GM18907 (cell line): ENCODE data around the gene MBOAT2.
"Not testable (repeated sequence)": the region's sequence is repeated elsewhere in the genome, so short reads cannot be mapped to it uniquely, and the experiment has no call there.

Experiments
- ATAC-seq: cut with Tn5 transposase; IDR thresholded peaks from one replicate; pipeline ENCODE4 v1.9.1; 2021; ENCODE audit warnings: mild to moderate bottlenecking, moderate library complexity; ENCODE audit not compliant: unreplicated experiment

Gene MBOAT2

GRCh38 chr2:8902757-8903156 lies 100.7 kb downstream of the MBOAT2 start:
- ATAC-seq: not testable (repeated sequence)

DNA sequence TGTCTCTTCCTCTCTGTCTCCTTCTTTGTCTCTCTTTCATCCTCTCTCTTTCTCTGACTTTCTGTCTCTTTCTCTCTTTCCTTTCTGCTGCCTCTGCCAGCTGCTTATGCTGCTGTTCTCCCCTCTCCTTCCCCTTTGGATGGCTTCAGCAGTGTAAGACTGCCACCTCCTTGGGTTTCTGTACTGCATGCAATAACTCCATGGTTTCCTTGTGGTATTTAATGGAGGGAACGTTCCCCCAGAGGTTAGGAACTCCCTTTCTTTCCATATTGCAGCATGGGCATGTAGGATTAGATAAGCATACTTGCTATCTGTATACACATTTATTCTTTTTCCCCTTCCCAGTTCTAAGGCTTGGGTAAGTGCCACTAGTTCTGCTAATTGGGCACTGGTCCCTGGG lies 106.3 kb downstream of the MBOAT2 start:
- ATAC-seq: not testable (repeated sequence)

- not testable (repeated sequence) for ATAC-seq
These were observed 106.8 kb downstream of the MBOAT2 start for GRCh38 chr2:8896671-8897070.

DNA sequence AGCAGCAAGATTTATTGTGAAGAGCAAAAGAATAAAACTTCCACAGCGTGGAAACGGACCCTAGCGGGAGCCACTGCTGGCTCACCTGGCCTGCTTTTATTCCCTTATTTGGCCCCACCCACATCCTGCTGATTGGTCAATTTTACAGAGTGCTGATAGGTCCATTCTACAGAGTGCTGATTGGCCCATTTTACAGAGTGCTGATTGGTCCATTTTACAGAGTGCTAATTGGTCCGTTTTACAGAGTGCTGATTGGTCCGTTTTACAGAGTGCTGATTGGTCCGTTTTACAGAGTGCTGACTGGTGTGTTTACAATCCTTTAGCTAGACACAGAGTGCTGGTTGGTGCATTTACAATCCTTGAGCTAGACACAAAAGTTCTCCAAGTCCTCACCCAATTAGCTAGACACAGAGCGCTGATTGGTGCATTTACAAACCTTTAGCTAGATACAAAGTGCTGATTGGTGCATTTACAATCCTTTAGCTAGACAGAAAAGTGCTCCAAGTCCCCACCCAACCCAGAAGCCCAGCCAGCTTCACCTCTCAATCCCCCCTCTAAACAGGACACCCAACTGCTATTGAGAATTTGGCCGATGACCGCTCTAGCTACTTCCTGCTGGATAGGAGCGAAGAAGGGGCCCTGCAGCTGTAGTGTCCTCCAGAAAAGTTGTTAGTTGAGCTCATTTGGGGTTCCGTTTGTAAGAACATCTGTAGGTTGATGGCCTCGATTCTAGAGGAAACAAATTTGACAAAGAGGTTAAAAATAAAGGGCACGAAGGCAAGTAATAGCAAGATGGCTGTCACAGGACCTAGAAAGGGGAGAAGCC lies 108.2 kb downstream of the MBOAT2 start:
- not testable (repeated sequence) for ATAC-seq

GRCh38 chr2:8893978-8894820 lies 109.3 kb downstream of the MBOAT2 start:
- ATAC-seq: no peak

DNA sequence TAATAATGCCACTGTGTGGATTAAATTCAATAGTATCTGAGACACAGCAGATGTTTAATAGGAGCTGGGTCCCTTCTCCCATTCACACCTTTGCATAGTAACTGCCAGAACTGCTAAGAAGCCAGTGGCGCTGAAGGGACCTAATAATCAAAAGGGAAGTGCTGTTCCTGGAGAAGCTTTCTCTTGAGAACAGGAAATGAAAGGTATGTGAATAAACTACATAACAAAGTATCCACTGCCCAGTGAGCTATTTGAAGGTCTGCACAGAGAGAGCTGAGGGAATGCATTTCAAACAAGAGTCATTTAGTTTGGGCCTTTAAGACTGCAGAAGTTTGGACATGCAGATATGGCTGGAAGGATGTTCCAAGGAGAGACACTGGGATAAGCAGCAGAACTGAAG lies 110.0 kb downstream of the MBOAT2 start:
- no peak for ATAC-seq

DNA sequence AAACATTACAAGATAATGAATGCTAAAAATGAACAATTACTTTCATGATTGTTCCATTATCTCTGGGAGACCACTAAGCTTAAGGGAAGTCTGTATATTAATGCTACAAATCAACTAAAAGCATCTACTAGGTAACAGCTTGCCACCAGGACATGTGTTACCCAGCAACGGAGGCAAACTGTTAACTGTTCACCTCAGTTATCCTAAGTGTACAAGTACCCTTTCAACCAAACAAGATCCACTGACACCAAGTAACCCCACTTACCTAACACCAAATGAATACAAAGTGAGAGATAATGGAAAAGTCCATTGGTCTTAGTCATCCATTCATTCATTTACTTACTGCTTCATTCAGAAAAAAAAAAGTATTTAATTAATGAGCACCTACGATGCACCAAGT lies 111.4 kb downstream of the MBOAT2 start:
- ATAC-seq: no peak

- ATAC-seq: no peak
These were observed 113.5 kb downstream of the MBOAT2 start for GRCh38 chr2:8889978-8890377.

GRCh38 chr2:8888963-8889362 lies 114.5 kb downstream of the MBOAT2 start:
- no peak for ATAC-seq

DNA sequence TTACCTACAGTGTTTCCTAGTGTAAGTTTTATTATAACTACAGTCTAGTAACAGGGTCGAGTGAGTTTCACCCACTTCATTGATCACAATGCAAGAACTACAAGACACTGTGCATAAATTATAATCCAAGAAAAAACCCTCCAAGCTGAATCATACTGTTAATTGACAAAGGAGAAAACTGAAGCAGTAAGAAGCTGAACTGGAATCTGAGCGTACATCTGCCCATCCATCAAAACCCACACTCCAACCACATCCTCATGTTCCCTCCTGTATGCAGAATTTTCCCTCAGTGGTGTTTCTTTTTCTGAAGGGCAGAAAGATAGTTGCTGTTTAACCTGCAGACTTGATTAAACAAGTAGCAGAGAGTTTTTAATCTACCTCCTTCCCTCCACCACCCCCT lies 116.6 kb downstream of the MBOAT2 start:
- ATAC-seq: no peak

DNA sequence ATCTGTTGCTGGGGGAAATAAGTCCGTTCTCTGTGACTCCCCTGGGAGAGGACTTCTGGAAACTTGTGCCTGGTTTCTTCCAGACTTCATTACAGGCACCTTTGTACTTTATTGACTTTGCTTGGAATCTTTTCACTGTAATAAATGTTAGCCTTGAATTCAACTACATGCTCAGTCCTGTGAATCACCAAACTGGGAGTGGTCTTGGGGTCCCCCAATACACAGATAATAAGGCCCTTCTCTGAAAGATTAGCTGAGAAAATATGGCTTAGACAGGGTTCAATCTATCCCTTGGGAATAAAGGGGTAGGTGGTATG lies 117.3 kb downstream of the MBOAT2 start:
- no peak for ATAC-seq

GRCh38 chr2:8885449-8886201 lies 117.9 kb downstream of the MBOAT2 start:
- no peak for ATAC-seq

- ATAC-seq: no peak
These were observed 118.7 kb downstream of the MBOAT2 start for GRCh38 chr2:8884812-8885211.

DNA sequence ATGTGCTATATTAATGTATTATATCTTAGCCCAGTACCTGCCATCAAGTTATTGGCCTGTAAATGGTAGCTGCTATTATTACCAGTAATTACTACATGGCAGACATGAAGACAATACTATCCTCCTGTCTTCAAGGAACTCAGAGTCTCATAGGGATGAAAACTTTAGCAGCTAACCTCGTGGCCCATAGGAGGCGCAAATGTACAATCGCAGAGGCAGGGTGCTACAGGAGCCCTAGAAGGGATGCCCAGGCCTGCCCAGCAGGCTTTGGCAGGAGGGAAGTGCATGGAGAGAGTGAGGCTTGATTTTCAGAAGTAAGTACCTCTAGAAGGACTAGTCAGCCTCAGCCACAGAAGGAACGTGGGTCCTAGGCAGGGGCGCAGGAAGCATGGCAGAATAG lies 121.4 kb downstream of the MBOAT2 start:
- ATAC-seq: no peak

DNA sequence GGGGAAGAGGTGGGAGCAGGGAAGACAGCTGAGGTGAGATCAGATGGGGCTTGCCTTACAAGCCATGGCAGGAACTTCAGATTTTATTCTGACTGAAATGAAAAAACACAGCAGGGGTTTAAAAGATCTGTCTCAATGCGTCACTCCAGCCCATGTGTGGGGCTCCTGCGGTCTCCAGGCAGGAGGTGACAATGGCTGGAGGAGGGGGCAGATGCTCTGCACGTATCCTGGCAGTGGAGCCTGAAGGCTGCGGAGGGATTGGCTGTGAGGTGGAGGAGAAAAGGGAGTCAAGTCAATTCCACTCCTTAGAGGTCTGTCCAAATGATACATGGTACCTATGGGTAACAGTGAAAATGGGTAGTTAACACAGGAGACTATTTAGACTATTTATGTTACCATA lies 125.6 kb downstream of the MBOAT2 start:
- no peak for ATAC-seq

DNA sequence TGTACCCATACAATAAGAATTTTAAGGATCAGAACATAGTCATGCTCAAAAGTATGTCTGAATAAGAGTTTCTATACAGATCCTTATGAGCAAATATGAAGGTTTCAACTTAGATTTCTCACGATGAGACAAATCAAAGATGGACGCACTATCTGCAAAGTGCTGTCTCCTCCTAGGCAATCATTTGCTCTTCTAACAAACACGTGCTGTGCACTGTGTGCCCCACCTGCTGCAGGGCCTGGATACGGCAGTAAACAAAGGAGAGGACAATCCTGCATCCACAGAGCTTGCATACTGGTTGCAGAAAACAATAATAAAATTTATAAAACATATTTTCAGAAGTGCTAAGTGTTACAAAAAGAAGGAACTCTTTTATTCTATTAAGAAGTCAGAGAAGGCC lies 126.2 kb downstream of the MBOAT2 start:
- no peak for ATAC-seq

GRCh38 chr2:8876628-8877027 lies 126.9 kb downstream of the MBOAT2 start:
- no peak for ATAC-seq

GRCh38 chr2:8872821-8873432 lies 130.6 kb downstream of the MBOAT2 start:
- no peak for ATAC-seq

DNA sequence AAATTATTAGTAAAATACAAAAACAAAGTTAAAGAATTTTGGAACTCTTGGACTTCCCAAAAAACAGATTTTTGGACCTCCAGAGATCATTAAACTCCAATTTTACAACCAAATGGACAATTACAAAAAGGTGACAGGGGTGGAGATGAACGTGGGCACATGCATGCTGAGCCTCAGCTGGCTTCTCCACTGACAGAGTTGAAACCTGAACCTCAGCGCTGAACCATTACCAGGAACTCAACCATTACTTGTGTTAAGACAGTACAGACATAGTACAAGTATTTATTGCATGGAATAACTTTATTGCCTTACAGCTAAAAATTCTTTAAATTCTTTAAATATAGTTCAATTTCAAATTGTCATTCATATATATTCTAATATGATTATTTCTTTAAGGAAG lies 133.0 kb downstream of the MBOAT2 start:
- ATAC-seq: no peak

GRCh38 chr2:8867363-8867762 lies 136.1 kb downstream of the MBOAT2 start:
- no peak for ATAC-seq

DNA sequence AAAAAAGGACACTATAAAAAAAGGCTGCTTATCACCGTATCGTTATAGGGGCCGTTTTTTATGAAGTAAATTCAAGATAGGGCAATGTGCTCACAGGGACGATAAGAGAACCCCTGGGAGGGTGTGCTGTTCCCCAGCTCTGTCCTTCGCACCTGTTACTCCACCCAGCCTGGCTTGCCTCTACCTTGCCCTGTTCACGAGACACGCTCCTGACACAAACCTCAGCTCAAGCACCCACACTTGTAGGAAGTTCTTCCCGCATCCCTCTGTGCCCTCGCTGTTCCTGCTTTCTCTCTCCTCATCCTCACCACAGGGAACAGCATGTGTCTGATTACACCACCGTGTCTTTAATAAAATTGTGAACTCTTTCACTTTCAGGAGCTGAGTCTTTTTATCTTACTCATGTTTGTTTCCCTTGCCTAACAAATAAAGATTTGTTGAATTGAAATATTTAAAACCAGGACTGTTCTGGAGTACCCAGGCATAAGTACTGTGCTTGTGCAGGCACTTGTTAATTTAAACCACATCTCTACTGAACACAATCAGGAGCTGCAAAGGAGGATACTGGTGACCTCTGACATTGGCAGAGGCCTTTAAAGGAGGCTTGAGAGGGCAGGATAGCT lies 140.0 kb downstream of the MBOAT2 start:
- no peak for ATAC-seq
